Skeletal muscle tissue (tissue), 4 donors: Measurements from ENCODE around the gene NLRC5. TPM values are rescaled to one million over a fixed set of nuclear protein-coding genes. Genes with fewer than 3 reads are reported as not detected.
"Not testable (repeated sequence)": the region's sequence is repeated elsewhere in the genome, so short reads cannot be mapped to it uniquely, and the experiment has no call there.

Experiments
- H3K27ac ChIP-seq: one replicate; pipeline ENCODE4 v1.7.0; 2013; ENCODE audit warnings: mild to moderate bottlenecking, low read depth, low read length, inconsistent platforms
- H3K27me3 ChIP-seq, 3 donors: one replicate each; pipeline ENCODE4 v1.7.0; 2013; ENCODE audit warnings: low read length in 3 of 3; ENCODE audit not compliant: control insufficient read depth in 3 of 3, insufficient read depth in 3 of 3
- H3K36me3 ChIP-seq, 3 donors: one replicate each; pipeline ENCODE4 v1.7.0; 2013; ENCODE audit warnings: low read length in 3 of 3; ENCODE audit not compliant: control insufficient read depth in 3 of 3, insufficient read depth in 3 of 3
- H3K4me1 ChIP-seq, 3 donors: one replicate each; pipeline ENCODE4 v1.7.0; 2013; ENCODE audit warnings: low read length in 3 of 3, mild to moderate bottlenecking in 3 of 3; ENCODE audit not compliant: control insufficient read depth in 3 of 3, insufficient read depth in 3 of 3
- H3K4me3 ChIP-seq, 3 donors: one replicate each; pipeline ENCODE4 v1.7.0; 2013; ENCODE audit warnings: low read length in 3 of 3
- H3K9ac ChIP-seq, 3 donors: one replicate each; pipeline ENCODE4 v1.7.0; 2013; ENCODE audit warnings: low read length in 3 of 3, mild to moderate bottlenecking in 3 of 3, moderate library complexity in 2 of 3, low read depth in 1 of 3
- H3K9me3 ChIP-seq, 3 donors: one replicate each; pipeline ENCODE4 v1.7.0; 2013; ENCODE audit warnings: low read length in 3 of 3; ENCODE audit not compliant: control insufficient read depth in 3 of 3
- total RNA-seq: library from RNA; depleted of rRNA; stranded (reverse); fragments of >200 nt; gene quantifications from one replicate; pipeline ENCODE4 v1.2.3, GENCODE V29; 2014
- donor health status: Osteomylitis.

The NLRC5 gene
- total RNA-seq, 1 donor from 2014 or later = 5.7 TPM

DNA sequence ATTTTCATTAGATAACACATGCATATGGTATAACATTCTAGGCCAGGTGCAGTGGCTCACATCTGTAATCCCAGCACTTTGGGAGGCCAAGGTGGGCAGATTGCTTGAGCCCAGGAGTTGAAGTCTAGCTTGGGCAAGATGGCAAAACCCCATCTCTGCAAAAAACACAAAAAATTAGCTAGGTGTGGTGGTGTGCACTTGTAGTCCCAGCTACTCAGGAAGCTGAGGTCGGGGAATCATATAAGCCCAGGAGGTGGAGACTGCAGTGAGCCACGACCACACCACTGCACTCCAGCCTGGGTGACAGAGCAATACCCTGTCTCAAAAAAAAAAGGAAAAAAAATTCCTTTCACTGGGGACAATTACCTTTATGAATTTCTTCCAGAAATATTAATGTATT, 16.2 kb downstream of the NLRC5 start:
- H3K27ac ChIP-seq, H3K9me3 ChIP-seq, H3K27me3 ChIP-seq, H3K4me3 ChIP-seq, H3K9ac ChIP-seq, H3K36me3 ChIP-seq, H3K4me1 ChIP-seq: not testable (repeated sequence)

DNA sequence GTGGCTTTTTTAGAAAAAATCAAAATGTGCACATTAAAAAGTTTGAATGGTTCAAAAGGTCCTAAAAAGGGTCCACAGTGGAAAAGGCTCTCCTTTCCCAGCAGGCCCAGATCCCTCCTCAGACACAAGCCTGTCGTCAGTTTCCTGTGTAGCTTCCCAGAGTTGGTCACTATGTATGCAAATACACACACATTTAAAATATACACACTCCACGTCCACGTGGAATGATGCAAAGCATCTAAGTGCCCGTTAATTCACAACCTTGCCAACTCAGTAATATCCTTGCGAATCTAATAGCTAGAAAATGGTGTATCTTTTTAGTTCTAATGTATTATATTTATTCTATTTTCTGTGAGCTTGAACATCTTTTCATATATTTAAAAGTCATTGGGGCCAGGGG, 17.7 kb downstream of the NLRC5 start:
- Histone ChIP-seq H3K4me3 (no peak overlapping the region), H3K27me3 (no peaks in the 10 kb centered on the region), H3K9ac (no peak overlapping the region), H3K27ac (no peak overlapping the region), H3K9me3 (no peaks in the 10 kb centered on the region), H3K4me1 (peaks cover 0 to 2% (median 0%) of the 10 kb centered on the region in 3 donors), H3K36me3 (peaks cover 0 to 2% (median 0%) of the 10 kb centered on the region in 3 donors)

DNA sequence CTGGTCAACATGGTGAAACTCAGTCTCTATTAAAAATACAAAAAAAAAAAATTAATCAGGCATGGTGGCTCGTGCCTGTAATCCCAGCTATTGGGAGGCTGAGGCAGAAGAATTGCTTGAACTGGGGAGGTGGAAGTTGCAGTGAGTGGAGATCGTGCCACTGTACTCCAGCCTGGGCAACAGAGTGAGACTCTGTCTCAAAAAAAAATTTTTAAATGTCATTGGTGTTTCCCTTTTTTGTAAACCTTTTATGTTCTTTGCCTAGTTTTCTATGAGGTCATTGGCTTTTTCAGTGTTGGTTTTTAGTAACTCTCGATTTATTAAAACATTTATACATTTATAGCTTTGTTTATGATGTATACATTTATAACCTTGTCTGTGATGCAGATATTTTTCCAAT, 18.2 kb downstream of the NLRC5 start:
- H3K9ac ChIP-seq = no peak overlapping the region
- H3K4me3 ChIP-seq = no peak overlapping the region
- peaks cover 0 to 2% (median 0%) of the 10 kb centered on the region in 3 donors for H3K4me1 ChIP-seq
- H3K27me3 ChIP-seq = no peaks in the 10 kb centered on the region
- H3K27ac ChIP-seq = no peak overlapping the region
- peaks cover 0 to 2% (median 0%) of the 10 kb centered on the region in 3 donors for H3K36me3 ChIP-seq
- no peaks in the 10 kb centered on the region for H3K9me3 ChIP-seq

DNA sequence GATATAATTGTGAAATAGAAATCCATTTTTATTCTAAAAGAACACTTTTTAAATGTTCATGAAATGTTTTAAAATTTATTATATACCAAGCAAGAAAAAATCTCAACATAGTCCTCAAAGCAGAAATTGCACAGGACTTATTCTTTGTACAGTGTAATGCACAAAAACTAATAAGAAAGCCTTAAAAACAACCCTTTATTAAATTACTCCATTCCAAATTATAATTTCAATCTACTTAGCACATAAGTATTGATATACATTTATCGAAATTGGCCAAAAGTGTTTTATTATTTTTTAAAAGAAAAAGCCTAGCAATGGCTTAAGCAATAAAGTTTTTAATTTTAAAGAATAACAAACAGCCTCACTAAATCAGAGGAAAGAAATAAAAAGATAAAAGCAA, 19.1 kb downstream of the NLRC5 start:
- no peak overlapping the region for H3K9ac ChIP-seq
- peaks cover 0 to under 1% (median 0%) of the 10 kb centered on the region in 3 donors for H3K4me1 ChIP-seq
- no peak overlapping the region for H3K27ac ChIP-seq
- peaks cover 0 to 2% (median 0%) of the 10 kb centered on the region in 3 donors for H3K36me3 ChIP-seq
- no peaks in the 10 kb centered on the region for H3K9me3 ChIP-seq
- no peaks in the 10 kb centered on the region for H3K27me3 ChIP-seq
- H3K4me3 ChIP-seq = no peak overlapping the region

DNA sequence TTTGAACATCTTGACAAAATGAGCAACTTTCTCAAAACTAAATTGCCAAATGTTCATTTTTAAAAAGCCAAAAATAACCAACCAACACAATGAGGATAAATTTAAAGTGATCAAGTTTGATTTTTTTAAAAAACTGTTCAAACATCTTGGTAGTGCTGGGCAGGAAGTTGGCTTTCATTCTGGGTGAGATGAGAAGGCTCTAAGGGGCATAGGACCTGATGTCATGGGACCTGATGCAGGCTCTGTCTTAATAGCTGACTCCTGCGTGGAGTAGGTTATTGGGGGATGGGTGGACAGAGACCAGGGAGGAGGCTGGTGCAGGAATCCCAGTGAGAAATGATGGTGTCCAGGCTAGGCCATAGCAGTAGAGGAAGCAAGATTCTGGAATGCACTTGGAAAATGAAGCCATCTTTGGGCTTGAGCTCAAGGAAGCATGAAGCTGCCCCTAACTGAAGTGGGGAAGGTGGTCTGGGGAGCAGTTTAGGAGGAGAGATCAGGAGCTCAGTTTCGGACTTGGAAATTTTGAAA, 20.4 kb downstream of the NLRC5 start:
- Histone ChIP-seq H3K9me3 (no peaks in the 10 kb centered on the region), H3K36me3 (no peaks in the 10 kb centered on the region), H3K27me3 (no peaks in the 10 kb centered on the region), H3K4me3 (no peak overlapping the region), H3K9ac (no peak overlapping the region), H3K27ac (no peak overlapping the region), H3K4me1 (no peaks in the 10 kb centered on the region)

DNA sequence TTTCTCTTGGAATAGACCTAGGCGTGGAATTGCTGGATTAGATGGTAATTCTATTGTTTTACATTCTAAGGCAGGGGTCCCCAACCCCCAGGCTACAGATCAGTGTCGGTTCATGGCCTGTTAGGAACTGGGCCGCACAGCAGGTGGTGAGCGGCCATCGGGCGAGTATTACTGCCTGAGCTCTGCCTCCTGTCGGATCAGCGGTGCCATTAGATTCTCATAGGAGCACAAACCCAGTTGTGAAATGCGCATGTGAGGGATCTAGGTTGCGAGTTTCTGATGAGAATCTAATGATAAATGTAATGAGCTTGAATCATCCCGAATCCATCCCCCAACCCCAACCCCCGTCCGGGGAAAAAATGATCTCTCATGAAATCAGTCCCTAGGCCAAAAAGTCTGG, 23.0 kb downstream of the NLRC5 start:
- H3K27me3 ChIP-seq = no peaks in the 10 kb centered on the region
- no peaks in the 10 kb centered on the region for H3K36me3 ChIP-seq
- no peaks in the 10 kb centered on the region for H3K4me1 ChIP-seq
- no peaks in the 10 kb centered on the region for H3K9me3 ChIP-seq
- no peak overlapping the region for H3K4me3 ChIP-seq
- H3K27ac ChIP-seq = no peak overlapping the region
- H3K9ac ChIP-seq = no peak overlapping the region

DNA sequence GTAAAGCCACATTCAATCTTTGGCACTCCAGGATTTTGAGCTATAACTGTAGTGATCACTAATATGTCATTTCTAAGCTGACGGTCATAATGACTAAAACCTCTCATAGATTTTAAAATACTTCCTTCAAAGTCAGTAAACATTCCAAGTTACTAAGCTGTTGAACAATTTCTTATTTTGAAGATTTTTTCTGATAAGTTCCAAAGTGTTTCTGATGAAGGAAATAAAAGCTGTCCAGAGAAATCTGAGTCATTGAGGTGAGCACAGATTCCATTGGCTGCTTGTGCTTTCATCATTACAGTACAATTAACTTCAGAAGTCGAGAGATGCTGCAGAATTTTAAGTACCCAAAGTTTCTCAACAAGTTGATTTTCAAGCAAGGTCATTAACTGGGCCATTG, 23.9 kb downstream of the NLRC5 start:
- H3K9me3 ChIP-seq = no peaks in the 10 kb centered on the region
- no peaks in the 10 kb centered on the region for H3K27me3 ChIP-seq
- no peak overlapping the region for H3K4me3 ChIP-seq
- no peak overlapping the region for H3K27ac ChIP-seq
- peaks cover 0 to 6% (median 5%) of the 10 kb centered on the region in 3 donors for H3K36me3 ChIP-seq
- no peaks in the 10 kb centered on the region for H3K4me1 ChIP-seq
- H3K9ac ChIP-seq = no peak overlapping the region

DNA sequence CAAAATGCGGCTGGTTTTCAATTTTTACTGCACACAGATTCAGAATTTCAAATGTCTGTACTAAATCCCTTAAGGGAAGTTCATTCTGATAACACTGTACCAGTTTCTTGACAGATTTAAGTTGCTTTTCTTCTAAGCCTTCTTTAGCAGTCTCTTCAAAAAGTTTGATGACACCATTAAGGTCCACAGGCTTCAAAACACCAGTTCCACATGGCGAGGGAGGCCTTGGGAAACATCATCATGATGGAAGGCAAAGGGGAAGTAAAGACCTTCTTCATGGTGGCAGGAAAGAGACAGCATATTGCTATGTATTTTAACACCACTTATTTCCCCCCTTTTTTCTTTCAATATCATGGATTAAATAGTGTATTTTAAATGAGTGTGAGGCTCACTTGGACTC, 24.5 kb downstream of the NLRC5 start:
- H3K9me3 ChIP-seq = no peaks in the 10 kb centered on the region
- H3K4me3 ChIP-seq = no peak overlapping the region
- no peaks in the 10 kb centered on the region for H3K27me3 ChIP-seq
- no peak overlapping the region for H3K27ac ChIP-seq
- peaks cover 0 to 8% (median 6%) of the 10 kb centered on the region in 3 donors for H3K36me3 ChIP-seq
- no peaks in the 10 kb centered on the region for H3K4me1 ChIP-seq
- no peak overlapping the region for H3K9ac ChIP-seq

DNA sequence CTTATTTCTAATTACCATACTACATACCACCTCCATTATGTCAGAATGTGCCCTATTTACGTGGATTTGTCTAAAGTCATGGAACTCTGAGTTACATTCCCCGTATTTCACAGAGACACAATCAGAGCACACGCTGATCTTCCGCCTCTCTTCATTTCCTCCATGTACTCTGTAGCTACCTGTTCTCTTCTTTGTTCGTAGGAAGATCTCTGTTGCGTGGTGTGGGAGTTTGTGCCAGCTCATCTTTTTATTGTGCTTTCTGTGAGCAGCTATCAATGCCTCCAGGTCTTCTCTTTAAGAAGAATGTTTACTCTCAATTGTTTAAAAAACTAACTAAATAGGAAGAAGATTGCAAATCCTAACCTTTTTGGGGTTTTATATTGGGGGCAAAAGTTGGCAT, 26.9 kb downstream of the NLRC5 start:
- Histone ChIP-seq H3K36me3 (peaks cover 2 to 19% (median 17%) of the 10 kb centered on the region in 3 donors), H3K4me1 (no peaks in the 10 kb centered on the region), H3K9me3 (peaks cover 0 to 4% (median 0%) of the 10 kb centered on the region in 3 donors), H3K9ac (no peak overlapping the region), H3K27ac (no peak overlapping the region), H3K4me3 (no peak overlapping the region), H3K27me3 (no peaks in the 10 kb centered on the region)

DNA sequence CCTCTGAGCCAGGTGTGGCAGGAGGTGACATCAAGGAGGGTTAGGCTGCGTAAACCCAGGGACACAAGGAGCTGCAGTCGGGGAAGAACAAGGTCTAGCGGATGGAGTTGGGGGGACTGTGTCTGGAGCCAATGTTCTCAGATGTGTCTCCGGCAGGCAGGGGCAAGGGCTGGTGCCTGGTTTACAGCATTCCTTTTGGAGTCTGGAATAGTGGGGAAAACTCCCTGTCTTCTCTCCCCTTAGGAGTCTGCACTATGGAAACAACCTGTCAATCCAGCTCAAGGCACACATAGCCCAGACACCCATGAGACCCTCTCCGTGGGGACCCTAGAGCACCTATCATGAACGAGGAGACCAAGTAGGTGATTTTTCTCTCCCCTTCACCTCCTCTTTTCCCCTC, 27.5 kb downstream of the NLRC5 start:
- H3K9ac ChIP-seq = no peak overlapping the region
- no peaks in the 10 kb centered on the region for H3K27me3 ChIP-seq
- H3K4me3 ChIP-seq = no peak overlapping the region
- H3K27ac ChIP-seq = no peak overlapping the region
- peaks cover 0 to 4% (median 0%) of the 10 kb centered on the region in 3 donors for H3K9me3 ChIP-seq
- no peaks in the 10 kb centered on the region for H3K4me1 ChIP-seq
- H3K36me3 ChIP-seq = peaks cover 3 to 23% (median 22%) of the 10 kb centered on the region in 3 donors
